CD4-positive, alpha-beta T cell treated with Interleukin-17A for 1 hour (primary cell): ENCODE data around the gene SREBF1.

Source experiments
- DNase-seq: peaks from one replicate; pipeline ENCODE4 v3.0.0-alpha.2; 2020

SREBF1 gene

DNA sequence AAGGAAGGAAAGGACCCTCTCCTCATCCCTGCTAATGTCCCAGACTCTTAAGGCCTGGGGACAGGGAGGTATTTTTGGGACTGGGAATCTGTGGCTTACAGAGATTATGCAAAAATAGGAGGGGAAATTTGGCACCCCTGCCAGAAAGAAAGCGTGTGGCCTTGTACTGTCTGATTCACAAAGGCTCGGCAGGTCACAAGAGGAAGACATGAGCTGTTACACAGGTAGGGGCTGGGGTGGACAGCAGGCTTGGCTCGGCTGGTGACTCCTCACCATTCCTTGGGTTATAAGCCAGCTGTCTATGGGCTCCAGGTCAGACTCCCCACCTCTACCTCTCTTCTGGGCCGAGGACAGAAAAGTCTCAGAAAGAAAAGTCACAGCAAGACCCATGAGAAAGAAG lies 20.7 kb upstream of the SREBF1 start:
- DNase-seq: no peak

DNA sequence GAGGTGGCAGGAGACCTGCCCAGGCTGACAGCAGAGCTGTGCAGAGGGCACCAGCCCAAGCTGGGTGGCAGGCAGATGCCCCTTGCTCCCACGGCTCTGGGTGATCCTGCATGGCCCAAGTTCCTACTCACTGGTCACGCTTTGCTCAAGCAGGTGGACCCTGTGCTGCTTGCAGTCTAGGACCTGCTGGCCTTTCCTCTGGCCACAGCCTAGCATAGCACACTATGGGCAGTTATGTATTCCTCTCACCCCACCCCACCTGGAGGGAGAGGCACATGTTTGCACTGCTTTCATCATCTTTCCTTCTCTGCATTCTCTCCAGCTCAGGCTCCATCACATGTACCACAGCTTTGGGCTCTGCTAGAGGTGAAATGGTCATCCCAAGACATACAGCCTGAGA lies 19.6 kb upstream of the SREBF1 start:
- no peak for DNase-seq

- no peak for DNase-seq
Measured at GRCh38 chr17:17855976-17856375, 19.2 kb upstream of the SREBF1 start.

- no peak for DNase-seq
Measured at GRCh38 chr17:17853811-17854447, 17.1 kb upstream of the SREBF1 start.

GRCh38 chr17:17852930-17853329 lies 16.1 kb upstream of the SREBF1 start:
- DNase-seq: no peak

DNA sequence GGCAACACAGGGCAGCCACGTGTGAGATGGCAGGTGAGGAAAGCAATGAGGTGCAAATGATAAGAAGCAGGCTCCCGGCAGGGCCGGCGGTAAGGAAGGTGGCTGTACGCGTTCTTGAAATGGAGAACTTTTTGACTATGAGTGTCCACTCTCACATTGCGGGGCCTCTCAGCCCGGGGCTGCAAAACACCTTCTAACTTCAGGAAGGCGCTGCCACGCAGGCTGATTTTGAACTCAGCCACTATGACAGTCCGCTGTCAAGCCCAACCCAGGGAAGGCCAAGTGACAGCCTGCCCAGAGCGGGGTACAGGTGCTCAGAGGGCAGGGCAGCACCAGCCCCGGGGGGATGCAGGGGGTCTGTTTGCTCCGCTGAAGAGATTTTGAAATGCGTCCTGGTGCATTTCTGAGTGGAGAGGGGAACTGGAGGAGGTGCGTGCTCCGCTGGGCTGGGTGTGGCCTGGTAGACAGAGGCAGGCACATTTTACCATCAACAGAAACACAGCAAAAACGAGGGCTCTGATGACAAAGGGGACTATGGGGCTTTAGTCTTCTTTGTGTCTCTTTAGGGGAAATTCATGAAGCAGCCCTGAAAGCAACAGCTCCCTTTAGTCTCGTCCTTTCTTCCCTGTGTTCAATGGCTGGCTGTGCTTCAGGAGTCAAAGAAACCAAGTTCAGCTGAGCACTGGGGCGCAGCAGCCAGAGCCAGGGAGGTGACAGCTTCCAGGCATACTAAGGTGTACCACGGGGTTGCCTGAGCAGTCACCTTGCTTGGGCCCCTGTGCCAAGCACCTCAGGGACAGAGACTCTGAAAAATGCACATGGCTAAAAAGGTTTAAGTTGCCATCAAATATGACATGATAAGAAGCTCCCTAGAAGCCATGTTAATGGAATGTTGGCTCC lies 14.6 kb upstream of the SREBF1 start:
- DNase-seq: no peak

- DNase-seq: peak; percentile 84
Measured at GRCh38 chr17:17849845-17850373, 13.1 kb upstream of the SREBF1 start.

DNA sequence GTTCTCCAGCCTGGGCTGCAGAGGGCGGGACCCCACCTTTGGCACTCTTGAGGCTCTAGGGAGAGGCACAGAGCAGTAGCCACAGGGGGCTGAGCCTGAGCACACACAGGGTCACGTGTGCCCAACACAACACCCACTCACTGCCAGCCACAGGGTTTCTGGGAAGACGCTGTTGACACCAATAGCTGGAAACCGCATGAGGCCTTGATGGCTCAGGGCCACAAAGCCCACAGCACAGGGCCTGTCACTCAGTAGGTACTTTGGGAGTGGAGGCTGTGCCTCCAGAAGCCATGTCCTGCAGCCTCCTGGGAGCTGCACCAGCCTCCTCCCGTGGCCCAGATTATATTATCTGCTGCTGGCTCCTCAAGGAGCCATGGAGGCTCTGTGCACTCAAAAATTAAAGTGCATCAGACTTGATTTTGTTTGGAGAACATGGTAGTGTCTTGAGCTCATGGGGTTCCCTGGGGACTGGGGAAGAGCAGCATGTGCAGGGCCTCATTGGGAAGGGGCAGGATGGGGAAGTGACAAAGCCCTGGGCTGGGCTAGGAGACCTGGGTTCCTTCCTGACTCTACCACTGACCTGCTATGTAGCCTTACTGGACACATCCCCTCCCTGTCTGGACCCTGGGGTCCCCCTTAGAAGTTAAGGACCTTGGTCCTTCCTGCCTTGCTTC lies 12.5 kb upstream of the SREBF1 start:
- peak; percentile 88 for DNase-seq

GRCh38 chr17:17848311-17849082 lies 11.7 kb upstream of the SREBF1 start:
- no peak for DNase-seq

DNA sequence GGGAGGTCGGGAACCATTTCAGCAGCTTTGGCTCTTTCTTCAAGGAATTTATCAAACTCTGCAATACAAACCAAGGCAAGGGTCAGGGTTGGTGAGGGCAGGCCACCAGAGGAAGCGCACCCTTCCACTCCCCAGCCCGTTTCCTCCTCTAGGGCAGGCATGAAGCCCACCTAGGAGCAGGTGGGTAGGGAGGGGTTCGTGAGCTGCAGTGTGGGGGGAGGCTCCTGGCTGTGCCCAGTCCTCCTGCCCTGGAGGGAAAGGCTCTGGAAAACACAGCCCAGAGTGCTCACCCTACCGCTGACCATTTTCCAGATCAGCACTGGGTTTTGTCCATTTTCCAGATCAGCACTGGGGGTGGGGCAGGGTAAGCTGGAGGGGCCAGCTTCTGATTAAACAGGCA lies 10.9 kb upstream of the SREBF1 start:
- DNase-seq: no peak

DNA sequence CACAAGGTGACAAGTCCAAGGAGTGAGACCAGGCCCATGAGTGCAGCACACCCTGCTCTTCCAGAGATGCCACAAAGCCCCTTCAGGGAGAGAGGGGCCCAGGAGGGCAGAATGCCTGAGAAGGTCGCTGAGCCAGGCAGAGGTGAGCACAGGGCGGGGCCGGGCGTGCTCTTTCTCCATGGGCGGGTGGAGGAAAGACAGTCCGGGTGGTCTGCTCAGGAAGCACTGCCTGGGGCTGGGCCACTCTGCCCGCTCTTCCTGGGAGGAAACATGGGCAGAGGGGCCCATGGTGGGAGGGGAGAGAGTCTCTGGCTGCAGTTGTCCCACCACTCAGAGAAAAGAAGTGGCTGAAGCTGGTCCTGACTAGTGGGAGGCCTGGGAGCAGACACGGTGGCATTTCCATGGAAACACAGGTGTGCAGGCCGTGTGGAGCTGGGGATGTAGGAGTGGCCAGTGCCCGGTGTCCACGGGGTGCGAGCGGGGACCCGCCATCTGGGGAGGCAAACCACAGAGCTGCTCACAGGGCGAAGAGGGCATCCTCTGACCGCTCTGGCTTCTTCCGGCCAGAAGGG lies 10.4 kb upstream of the SREBF1 start:
- no peak for DNase-seq

- no peak for DNase-seq
Measured at GRCh38 chr17:17846645-17847044, 9.9 kb upstream of the SREBF1 start.

DNA sequence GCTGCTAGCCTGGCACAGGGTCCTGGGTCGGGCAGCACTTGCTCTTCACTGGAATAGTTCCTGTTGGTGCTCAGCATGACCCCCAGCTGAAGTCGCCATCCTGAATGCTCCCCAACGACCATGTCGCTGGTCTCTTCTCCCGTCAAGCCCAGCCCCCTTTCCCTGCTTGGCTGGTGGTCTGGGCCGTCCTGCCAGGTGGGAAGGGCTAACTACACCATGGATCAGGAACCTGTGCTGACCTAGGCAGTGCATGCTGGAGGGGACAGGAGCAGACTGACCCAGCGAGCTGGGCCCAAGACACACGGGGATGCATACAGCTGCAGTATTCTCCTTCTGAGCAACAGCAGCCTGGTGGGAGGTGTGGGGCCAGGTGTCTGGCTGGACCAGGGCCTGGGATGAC lies 9.2 kb upstream of the SREBF1 start:
- no peak for DNase-seq

- DNase-seq: no peak
Measured at GRCh38 chr17:17845046-17845775, 8.4 kb upstream of the SREBF1 start.

- no peak for DNase-seq
Measured at GRCh38 chr17:17844500-17844899, 7.7 kb upstream of the SREBF1 start.

DNA sequence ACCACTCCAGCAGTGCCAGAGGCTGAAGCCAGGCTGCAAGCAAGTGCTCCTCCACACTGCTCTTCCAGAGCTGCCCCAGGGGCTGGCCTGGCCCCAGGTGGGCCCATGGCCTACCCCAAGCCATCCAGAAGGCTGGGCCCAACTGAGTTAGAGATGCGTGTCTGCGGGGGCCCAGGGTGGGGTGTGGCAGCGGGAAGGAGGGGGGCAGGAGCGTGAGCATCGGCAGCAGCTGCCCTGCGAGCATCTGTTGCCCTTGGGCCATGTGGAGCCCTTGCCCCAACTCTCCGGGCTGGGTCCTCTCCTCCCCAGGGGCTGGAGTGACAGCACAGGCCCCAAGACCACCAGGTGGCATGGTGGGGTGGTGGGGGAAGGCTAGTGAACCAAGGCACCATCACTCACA lies 7.3 kb upstream of the SREBF1 start:
- DNase-seq: no peak

DNA sequence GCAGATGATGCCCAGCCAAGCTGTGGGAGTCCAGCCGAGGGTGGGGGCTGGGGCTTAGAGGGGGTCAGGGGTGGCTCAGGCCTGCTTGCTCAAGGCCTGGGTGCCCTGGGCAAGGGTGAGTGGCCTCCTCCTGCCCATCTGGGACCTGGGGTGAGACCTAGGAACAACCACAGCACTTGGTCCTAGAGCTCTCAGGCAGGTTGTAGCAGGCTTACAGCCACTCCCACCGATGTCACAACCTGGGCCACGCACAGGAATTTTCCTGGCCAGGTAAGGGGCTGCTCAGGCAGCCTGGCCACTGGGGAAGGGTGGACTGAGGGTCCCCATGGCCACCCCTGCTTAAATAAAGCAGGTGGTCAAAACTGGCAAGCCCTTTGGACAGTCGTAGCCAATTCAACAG lies 6.3 kb upstream of the SREBF1 start:
- DNase-seq: no peak

DNA sequence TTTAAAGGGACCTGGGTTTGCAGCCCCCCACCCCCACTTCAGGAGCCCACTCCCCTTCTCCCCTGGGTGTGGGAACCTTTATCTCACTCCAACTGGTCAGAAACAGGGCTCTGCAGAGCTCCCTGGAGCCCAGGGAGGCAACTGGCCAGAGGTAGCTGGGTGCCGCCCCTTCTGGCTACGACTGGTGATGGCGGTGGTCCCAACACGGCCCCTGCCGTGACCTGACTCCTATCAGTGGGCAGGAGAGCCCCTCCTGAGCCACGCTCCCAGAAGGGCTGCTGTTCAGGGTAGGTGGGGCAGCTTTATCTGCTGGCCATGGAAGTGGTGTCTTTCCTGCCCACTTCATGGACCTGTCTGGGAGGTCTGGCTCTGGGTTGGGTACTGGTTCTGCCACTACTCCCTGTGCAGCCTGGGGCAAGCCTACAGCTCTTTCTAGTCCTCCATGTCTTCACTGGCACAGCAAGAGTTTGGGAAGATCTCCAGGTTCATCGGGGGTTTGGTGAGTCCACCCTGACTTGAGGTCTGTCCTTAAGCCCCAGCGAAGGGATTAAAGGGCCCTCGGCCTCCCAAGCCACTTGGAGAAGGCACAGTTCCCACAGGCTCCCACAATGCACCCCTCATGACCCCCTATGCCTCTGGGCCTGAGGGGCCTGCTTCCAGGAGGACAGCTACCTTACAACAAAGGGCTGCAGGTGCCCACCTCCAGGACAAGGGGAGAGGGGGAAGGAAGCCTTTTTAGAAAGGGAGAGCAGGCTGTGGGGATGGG lies 5.5 kb upstream of the SREBF1 start:
- DNase-seq: no peak

DNA sequence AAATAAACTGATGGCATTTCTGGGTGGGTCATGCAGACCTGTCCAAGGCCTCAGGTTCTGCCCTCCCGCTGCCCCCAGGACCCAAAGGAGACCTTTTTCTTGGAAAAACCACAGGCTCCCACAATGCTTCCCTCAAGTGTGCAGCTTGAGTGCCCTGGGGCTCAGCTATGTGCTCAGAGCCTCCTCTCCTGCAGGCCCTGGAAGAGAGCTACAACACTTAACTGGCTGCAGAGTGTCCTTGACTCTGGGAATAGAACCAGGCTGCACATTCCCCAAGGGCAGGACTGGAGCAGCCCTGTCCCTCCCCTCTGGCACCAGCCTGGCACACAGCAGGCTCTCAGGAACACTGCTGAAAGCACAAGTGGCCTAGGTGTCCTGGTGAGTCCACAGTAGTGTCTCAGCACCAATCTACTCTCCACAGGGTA lies 4.8 kb upstream of the SREBF1 start:
- DNase-seq: no peak

- no peak for DNase-seq
Measured at GRCh38 chr17:17840751-17841591, 4.2 kb upstream of the SREBF1 start.
